Measurements from ENCODE around the gene DTHD1.

DNA sequence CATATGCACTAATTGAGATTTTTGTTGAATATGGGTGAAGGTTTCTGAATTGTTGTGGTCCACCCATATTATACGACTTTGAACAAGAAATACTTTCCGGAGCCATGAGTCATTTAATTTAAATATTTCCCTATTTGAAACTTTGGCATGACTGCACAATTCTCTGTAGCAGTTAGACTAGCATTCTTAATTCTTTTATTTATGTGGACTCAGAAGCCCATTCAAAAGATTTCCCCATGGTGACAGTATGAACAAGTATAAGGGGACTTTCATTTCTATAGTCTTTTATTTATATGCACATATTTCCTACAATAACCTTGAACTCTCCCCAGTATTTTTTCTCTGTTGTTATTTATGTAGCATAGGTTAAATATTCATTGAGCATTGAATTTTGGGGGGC, 72.6 kb downstream of the DTHD1 start:
- TF ChIP-seq POLR2A (IDR thresholded peaks at IDR 0.05): no peak
- TF ChIP-seq CTCF (IDR thresholded peaks at IDR 0.05): no peak
- TF ChIP-seq POLR2AphosphoS5 (IDR thresholded peaks at IDR 0.05): no peak

Data from stomach (tissue), 4 donors.